Neural cell (in vitro differentiated cells): ENCODE data around the gene ZNF200. TPM values are rescaled to one million over a fixed set of nuclear protein-coding genes. Genes with fewer than 3 reads are reported as not detected.
A peak's percentile ranks its signal among the peaks of the same experiment; 100 is the strongest.

Source experiments
- H2AFZ ChIP-seq: fragments of 200-600, 300-800 bp; sonication (generic), shearing (Covaris generic); 2 replicates; pipeline ENCODE4 v1.6.0; 2014; ENCODE audit warnings: low read depth, mild to moderate bottlenecking, antibody characterized with exemption, low read length, moderate library complexity
- H3F3A ChIP-seq: fragments of 200-600 bp; shearing (Covaris generic); 2 replicates; pipeline ENCODE4 v1.6.1; 2016; ENCODE audit warnings: mild to moderate bottlenecking, moderate library complexity, mixed read lengths, antibody characterized with exemption, low read length; ENCODE audit not compliant: insufficient read depth, poor library complexity, severe bottlenecking
- H3K27ac ChIP-seq: fragments of 200-600, 300-800 bp; sonication (generic), shearing (Covaris generic); 2 replicates; pipeline ENCODE4 v1.5.1; 2014; ENCODE audit warnings: mild to moderate bottlenecking, low read length, moderate library complexity
- H3K27me3 ChIP-seq: fragments of 300-800, 200-600 bp; sonication (generic), shearing (Covaris generic); 2 replicates; pipeline ENCODE4 v1.6.0; 2014; ENCODE audit warnings: mild to moderate bottlenecking, low read depth, low read length, moderate library complexity; ENCODE audit not compliant: insufficient read depth
- H3K36me3 ChIP-seq: fragments of 300-800, 200-600 bp; sonication (generic), shearing (Covaris generic); 2 replicates; pipeline ENCODE4 v1.5.1; 2014; ENCODE audit warnings: mild to moderate bottlenecking, antibody characterized with exemption, low read length, moderate library complexity; ENCODE audit not compliant: insufficient read depth
- H3K4me2 ChIP-seq: fragments of 300-800, 200-600 bp; sonication (generic), shearing (Covaris generic); 2 replicates; pipeline ENCODE4 v1.6.0; 2014; ENCODE audit warnings: mild to moderate bottlenecking, low read length
- H3K4me3 ChIP-seq: fragments of 300-800, 200-600 bp; sonication (generic), shearing (Covaris generic); 2 replicates; pipeline ENCODE4 v1.5.1; 2014; ENCODE audit warnings: mild to moderate bottlenecking, low read length, moderate library complexity
- H3K79me2 ChIP-seq: fragments of 200-600 bp; shearing (Covaris generic); replicated peaks from 2 replicates; pipeline ENCODE4 v1.6.0; 2014; ENCODE audit warnings: mild to moderate bottlenecking, low read length, moderate library complexity; ENCODE audit not compliant: insufficient read depth
- H3K9ac ChIP-seq: fragments of 300-800, 200-600 bp; sonication (generic), shearing (Covaris generic); 2 replicates; pipeline ENCODE4 v1.6.1; 2016; ENCODE audit warnings: mild to moderate bottlenecking, low read length, mixed read lengths
- H3K9me2 ChIP-seq: fragments of 200-600 bp; shearing (Covaris generic); 2 replicates; pipeline ENCODE4 v1.6.1; 2016; ENCODE audit warnings: mild to moderate bottlenecking, low read length, mixed read lengths; ENCODE audit not compliant: insufficient read depth
- H3K9me3 ChIP-seq: fragments of 200-600, 300-800 bp; sonication (generic), shearing (Covaris generic); 2 replicates; pipeline ENCODE4 v1.6.1; 2016; ENCODE audit warnings: mild to moderate bottlenecking, mixed run types, low read length, moderate library complexity, mixed read lengths
- H4K20me1 ChIP-seq: fragments of 200-600 bp; shearing (Covaris generic); 2 replicates; pipeline ENCODE4 v1.6.1; 2016; ENCODE audit warnings: mild to moderate bottlenecking, mixed run types; ENCODE audit not compliant: insufficient read depth
- EP300 ChIP-seq: fragments of 450-650 bp; conservative IDR thresholded peaks from 2 replicates; pipeline ENCODE4 v1.6.1; 2014; ENCODE audit warnings: antibody characterized with exemption, mild to moderate bottlenecking, moderate library complexity; ENCODE audit not compliant: poor library complexity, severe bottlenecking
- EZH2 ChIP-seq: fragments of 200-600, 300-800 bp; shearing (Covaris generic), sonication (generic); IDR thresholded peaks from 2 replicates; pipeline ENCODE4 v1.6.1; 2014; ENCODE audit warnings: antibody characterized with exemption, low read length, borderline replicate concordance, mild to moderate bottlenecking; ENCODE audit not compliant: insufficient read depth, poor library complexity, severe bottlenecking
- MXI1 ChIP-seq: fragments of 450-650 bp; conservative IDR thresholded peaks from 2 replicates; pipeline ENCODE4 v1.6.1; 2014; ENCODE audit warnings: antibody characterized with exemption, mild to moderate bottlenecking; ENCODE audit not compliant: poor library complexity, severe bottlenecking
- POLR2AphosphoS5 ChIP-seq: IDR thresholded peaks from 2 replicates; pipeline ENCODE4 v1.6.1; 2012
- RAD21 ChIP-seq: fragments of 450-650 bp; conservative IDR thresholded peaks from 2 replicates; pipeline ENCODE4 v1.6.1; 2014; ENCODE audit warnings: antibody characterized with exemption, mild to moderate bottlenecking, moderate library complexity
- SMC3 ChIP-seq: fragments of 450-650 bp; conservative IDR thresholded peaks from 2 replicates; pipeline ENCODE4 v1.6.1; 2014; ENCODE audit warnings: antibody characterized with exemption, mild to moderate bottlenecking, moderate library complexity; ENCODE audit not compliant: poor library complexity
- TAF1 ChIP-seq: IDR thresholded peaks from 2 replicates; pipeline ENCODE4 v1.6.1; 2012; ENCODE audit warnings: low read depth
- polyA plus RNA-seq: library from polyadenylated mRNA; depleted of rRNA; stranded (reverse); fragments of >200 nt; gene quantifications from 2 replicates; pipeline ENCODE4 v1.2.3, GENCODE V29; 2014
- TF ChIP-seq, protein P1 (sequence below): IDR thresholded peaks from 2 replicates; pipeline ENCODE4 v1.6.1; 2012; ENCODE audit warnings: borderline replicate concordance
- TF ChIP-seq, protein P2 (sequence below): fragments of 450-650 bp; IDR thresholded peaks from 2 replicates; pipeline ENCODE4 v1.5.1; 2014; ENCODE audit warnings: antibody characterized with exemption, mild to moderate bottlenecking, moderate library complexity; ENCODE audit not compliant: poor library complexity, severe bottlenecking

The ZNF200 gene
- polyA plus RNA-seq, 1 donor from 2014 or later: 20.8 TPM

DNA sequence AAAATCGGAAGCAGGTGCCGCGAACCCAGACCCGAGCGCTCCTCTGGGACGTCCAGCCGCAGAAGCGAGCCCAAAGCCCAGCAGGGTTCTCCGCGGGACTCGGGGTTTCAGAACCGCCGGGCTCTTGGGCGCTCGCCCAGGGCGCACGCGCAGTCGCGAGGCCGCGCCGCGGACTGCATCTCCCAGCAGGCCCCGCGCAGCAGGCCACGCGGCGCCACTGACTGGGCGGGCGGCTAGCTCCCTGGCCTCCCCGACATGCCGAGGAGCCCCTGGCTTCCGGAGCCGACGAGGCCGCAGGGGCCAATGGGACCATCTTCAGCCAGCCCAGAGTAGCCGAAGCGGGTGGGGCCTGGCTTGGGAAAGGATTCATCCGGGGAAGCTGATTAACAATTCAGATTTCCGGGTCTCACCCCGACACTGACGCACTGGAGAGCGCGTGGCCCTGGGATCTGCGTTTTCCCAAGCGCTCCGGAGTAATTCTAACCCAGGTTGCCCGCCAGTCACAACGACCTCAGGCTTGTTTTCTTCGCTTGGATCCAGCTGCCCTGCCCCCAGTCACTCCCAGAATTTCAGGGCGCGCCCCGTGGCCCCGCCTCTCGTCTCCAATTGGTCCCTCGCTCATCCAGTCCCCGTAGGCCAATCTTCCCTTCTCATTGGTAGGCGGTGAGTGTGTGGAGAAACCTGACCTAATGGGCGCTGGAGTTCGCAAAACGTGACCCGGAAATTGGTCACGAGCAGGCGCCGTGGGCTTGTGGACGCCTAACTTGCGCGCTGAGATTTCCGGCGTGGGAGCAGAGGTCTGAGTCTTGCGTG is 48.0 kb upstream of the ZNF200 start, which contains the start of gene ZNF263:
Gene ZNF263, plus strand, starts transcription at position 762 of the 813 bp plus-strand sequence. CDS start 328 bp downstream, outside the sequence.
- Histone ChIP-seq H3K27me3 (no peaks in the 10 kb centered on the region), H3F3A (no peaks in the 10 kb centered on the region), H3K9me3 (no peaks in the 10 kb centered on the region), H4K20me1 (no peaks in the 10 kb centered on the region), H3K4me2 (peak within 1 kb of the TSS; percentile 98), H3K27ac (peak within 1 kb of the TSS; percentile 94), H3K4me3 (peak within 1 kb of the TSS; percentile 98), H2AFZ (peak within 1 kb of the TSS; percentile 78), H3K79me2 (peaks cover 32% of the 10 kb centered on the region), H3K9me2 (no peaks in the 10 kb centered on the region), H3K9ac (peak within 1 kb of the TSS; percentile 90), H3K36me3 (no peaks in the 10 kb centered on the region)
- TF ChIP-seq, protein P1, sequence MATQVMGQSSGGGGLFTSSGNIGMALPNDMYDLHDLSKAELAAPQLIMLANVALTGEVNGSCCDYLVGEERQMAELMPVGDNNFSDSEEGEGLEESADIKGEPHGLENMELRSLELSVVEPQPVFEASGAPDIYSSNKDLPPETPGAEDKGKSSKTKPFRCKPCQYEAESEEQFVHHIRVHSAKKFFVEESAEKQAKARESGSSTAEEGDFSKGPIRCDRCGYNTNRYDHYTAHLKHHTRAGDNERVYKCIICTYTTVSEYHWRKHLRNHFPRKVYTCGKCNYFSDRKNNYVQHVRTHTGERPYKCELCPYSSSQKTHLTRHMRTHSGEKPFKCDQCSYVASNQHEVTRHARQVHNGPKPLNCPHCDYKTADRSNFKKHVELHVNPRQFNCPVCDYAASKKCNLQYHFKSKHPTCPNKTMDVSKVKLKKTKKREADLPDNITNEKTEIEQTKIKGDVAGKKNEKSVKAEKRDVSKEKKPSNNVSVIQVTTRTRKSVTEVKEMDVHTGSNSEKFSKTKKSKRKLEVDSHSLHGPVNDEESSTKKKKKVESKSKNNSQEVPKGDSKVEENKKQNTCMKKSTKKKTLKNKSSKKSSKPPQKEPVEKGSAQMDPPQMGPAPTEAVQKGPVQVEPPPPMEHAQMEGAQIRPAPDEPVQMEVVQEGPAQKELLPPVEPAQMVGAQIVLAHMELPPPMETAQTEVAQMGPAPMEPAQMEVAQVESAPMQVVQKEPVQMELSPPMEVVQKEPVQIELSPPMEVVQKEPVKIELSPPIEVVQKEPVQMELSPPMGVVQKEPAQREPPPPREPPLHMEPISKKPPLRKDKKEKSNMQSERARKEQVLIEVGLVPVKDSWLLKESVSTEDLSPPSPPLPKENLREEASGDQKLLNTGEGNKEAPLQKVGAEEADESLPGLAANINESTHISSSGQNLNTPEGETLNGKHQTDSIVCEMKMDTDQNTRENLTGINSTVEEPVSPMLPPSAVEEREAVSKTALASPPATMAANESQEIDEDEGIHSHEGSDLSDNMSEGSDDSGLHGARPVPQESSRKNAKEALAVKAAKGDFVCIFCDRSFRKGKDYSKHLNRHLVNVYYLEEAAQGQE: peak; percentile 22
- TF ChIP-seq MXI1 (peak; percentile 94), RAD21 (peak; percentile 39), POLR2AphosphoS5 (peak; percentile 84), EP300 (peak; percentile 65), SMC3 (peak; percentile 52), EZH2 (no peak), TAF1 (peak; percentile 83)
- TF ChIP-seq, protein P2, sequence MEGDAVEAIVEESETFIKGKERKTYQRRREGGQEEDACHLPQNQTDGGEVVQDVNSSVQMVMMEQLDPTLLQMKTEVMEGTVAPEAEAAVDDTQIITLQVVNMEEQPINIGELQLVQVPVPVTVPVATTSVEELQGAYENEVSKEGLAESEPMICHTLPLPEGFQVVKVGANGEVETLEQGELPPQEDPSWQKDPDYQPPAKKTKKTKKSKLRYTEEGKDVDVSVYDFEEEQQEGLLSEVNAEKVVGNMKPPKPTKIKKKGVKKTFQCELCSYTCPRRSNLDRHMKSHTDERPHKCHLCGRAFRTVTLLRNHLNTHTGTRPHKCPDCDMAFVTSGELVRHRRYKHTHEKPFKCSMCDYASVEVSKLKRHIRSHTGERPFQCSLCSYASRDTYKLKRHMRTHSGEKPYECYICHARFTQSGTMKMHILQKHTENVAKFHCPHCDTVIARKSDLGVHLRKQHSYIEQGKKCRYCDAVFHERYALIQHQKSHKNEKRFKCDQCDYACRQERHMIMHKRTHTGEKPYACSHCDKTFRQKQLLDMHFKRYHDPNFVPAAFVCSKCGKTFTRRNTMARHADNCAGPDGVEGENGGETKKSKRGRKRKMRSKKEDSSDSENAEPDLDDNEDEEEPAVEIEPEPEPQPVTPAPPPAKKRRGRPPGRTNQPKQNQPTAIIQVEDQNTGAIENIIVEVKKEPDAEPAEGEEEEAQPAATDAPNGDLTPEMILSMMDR: no peak

DNA sequence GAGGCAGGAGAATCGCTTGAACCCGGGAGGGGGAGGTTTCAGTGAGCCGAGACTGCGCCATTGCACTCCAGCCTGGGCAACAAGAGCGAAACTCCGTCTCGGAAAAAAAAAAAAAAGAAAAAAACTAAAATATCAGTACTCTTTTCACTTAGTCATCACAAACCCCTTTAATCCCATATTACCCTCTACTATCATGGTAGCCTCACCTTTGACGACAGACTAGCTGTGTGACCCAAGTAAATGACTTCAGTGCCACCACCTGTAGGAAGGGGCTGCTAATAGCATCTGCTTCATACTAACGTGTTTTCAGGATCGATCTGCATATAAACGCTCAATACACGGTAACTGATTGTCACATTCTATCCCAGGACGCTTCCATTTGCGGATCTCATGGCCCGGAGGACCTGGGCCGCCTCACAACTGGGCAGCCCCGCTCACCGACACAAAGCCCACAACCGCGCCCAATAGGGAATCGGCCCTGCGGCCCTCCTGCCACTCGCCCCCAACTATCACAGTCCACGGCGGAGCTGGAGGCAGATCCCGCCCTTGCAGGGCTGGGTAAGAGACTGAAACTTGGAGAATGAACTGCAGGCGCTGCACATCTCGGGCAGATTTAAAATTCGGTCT is 47.3 kb upstream of the ZNF200 start:
- Histone ChIP-seq H4K20me1 (no peaks in the 10 kb centered on the region), H3F3A (no peaks in the 10 kb centered on the region), H3K9ac (peak overlapping the region; percentile 90), H3K9me3 (no peaks in the 10 kb centered on the region), H2AFZ (peak overlapping the region; percentile 78), H3K79me2 (peaks cover 27% of the 10 kb centered on the region), H3K27me3 (no peaks in the 10 kb centered on the region), H3K4me2 (peak overlapping the region; percentile 98), H3K36me3 (no peaks in the 10 kb centered on the region), H3K27ac (peak overlapping the region; percentile 94), H3K9me2 (no peaks in the 10 kb centered on the region), H3K4me3 (peak overlapping the region; percentile 98)
- TF ChIP-seq RAD21: no peak
- no peak for TF ChIP-seq MXI1
- TF ChIP-seq, protein P2: no peak
- TF ChIP-seq, protein P1: no peak
- TF ChIP-seq POLR2AphosphoS5: peak; percentile 5
- no peak for TF ChIP-seq SMC3
